Activated CD4-positive, alpha-beta T cell treated with anti-CD3 and anti-CD28 coated beads for 4 hours (primary cell): ENCODE data around the gene NFS1.
A peak's percentile ranks its signal among the peaks of the same experiment; 100 is the strongest.
"Not testable (repeated sequence)": the region's sequence is repeated elsewhere in the genome, so short reads cannot be mapped to it uniquely, and the experiment has no call there.

Experiments used
- DNase-seq, 2 donors: peaks; one replicate each; pipeline ENCODE4 v3.0.0-alpha.2; 2020

Gene NFS1

GRCh38 chr20:35699127-35699956, at the start of gene NFS1, which contains the start of gene ROMO1:
Gene NFS1 (minus strand): TSS chr20:35699352. CDS start chr20:35699288, 64 bp downstream.
Gene ROMO1 (plus strand): TSS chr20:35699405. CDS start chr20:35699633, 228 bp downstream.
- DNase-seq, result peak; percentile 80 to 83

GRCh38 chr20:35744492-35744841, 45.3 kb upstream of the NFS1 start:
- not testable (repeated sequence) for DNase-seq

- no peak for DNase-seq
Measured at GRCh38 chr20:35743693-35744491, 44.7 kb upstream of the NFS1 start.

GRCh38 chr20:35742741-35743523, 43.8 kb upstream of the NFS1 start:
- no peak for DNase-seq

GRCh38 chr20:35741892-35742740, 43.0 kb upstream of the NFS1 start, which contains the start of gene RBM39:
Gene RBM39 (minus strand): TSS chr20:35742260. CDS start chr20:35740874, 1,386 bp downstream.
- DNase-seq, result peak; percentile 99 to 100

GRCh38 chr20:35739294-35740163, 40.4 kb upstream of the NFS1 start:
- DNase-seq, result no peak

- DNase-seq, result no peak
Measured at GRCh38 chr20:35738410-35739179, 39.4 kb upstream of the NFS1 start.

GRCh38 chr20:35737865-35738333, 38.7 kb upstream of the NFS1 start:
- no peak for DNase-seq

GRCh38 chr20:35735826-35736470, 36.8 kb upstream of the NFS1 start:
- DNase-seq, result no peak

- no peak for DNase-seq
Measured at GRCh38 chr20:35734777-35735649, 35.9 kb upstream of the NFS1 start.

- no peak for DNase-seq
Measured at GRCh38 chr20:35734374-35734773, 35.2 kb upstream of the NFS1 start.

GRCh38 chr20:35732644-35732982, 33.5 kb upstream of the NFS1 start:
- DNase-seq, result no peak

- no peak for DNase-seq
Measured at GRCh38 chr20:35731862-35732643, 32.9 kb upstream of the NFS1 start.

GRCh38 chr20:35731469-35731788, 32.3 kb upstream of the NFS1 start:
- DNase-seq, result no peak

GRCh38 chr20:35730583-35731468, 31.7 kb upstream of the NFS1 start:
- DNase-seq, result no peak

GRCh38 chr20:35729836-35730582, 30.9 kb upstream of the NFS1 start:
- no peak for DNase-seq
